ENCODE data around the gene GALNT9.
"Not testable (repeated sequence)": the region's sequence is repeated elsewhere in the genome, so short reads cannot be mapped to it uniquely, and the experiment has no call there.

The GALNT9 gene

DNA sequence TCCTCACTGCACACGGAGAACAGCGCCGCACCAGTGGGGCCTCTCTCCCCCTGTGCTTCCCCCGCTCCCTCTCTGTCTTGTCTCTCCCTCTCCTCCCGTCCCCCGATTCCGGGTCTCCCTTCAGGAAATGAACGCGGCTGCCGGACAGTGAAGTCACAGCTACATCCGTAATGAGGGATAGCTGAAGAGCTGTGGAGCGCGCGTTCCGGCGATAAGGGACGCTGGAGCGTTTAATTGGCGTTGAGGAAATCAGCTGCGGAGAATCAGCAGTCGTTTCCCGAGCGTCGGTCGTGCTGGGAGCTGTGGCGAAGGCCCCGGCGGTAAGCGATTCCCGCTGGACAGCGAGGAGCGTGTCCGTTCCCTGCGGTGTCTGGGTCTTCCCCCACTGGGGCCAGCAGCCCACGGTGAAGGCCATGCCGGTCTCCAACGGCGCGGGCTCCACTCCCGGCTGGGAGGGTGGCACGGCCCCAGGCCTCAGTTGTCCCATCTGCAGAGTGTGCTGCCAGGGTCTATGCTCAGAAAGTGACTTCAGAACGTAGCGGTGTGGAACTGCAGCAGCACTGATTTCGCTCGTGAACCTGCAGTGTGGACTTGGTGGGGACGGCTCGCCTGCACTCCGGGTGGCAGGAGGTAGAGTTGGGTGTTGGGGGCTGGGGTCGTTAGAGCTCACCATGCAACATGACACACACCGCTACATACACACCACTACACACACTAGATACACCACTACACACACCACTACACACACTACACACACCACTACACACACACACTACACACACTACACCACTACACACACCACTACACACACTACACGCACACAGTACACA lies 174.2 kb downstream of the GALNT9 start:
- Histone ChIP-seq H3K9me3 (ENCODE audit: control insufficient read depth in 1 of 2, low read length in 2 of 2) (no peaks in the 10 kb centered on the region), H3K36me3 (ENCODE audit: control insufficient read depth in 1 of 2, insufficient read depth in 2 of 2, low read length in 2 of 2) (peaks cover 13 to 34% of the 10 kb centered on the region in 2 donors)

DNA sequence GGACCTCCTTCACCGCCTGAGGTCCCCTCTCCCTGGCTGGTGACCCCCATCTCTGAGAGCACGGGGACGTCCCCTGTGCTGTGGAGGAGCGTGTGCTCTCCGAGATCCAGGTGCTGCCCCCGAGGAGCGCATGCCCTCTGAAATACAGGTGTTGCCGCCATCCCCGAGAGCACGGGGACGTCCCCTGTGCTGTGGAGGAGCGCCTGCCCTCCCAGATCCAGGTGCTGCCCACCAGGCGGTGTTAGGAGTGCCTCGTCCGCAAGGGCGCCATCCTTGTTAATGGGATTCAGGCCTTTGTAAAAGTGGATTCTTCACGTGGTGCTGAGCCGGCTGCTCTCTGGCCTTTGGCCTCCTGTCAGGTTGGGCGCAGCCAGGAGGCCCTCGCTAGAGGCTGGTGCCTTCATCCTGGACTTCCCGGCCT lies 175.0 kb downstream of the GALNT9 start:
- Histone ChIP-seq H3K9ac (ENCODE audit: low read depth in 1 of 2, low read length in 2 of 2) (peak overlapping the region in 1 of 2 donors; percentile 36), H3K27ac (ENCODE audit: low read depth, low read length) (no peak overlapping the region), H3K4me1 (ENCODE audit: control insufficient read depth in 1 of 2, insufficient read depth in 2 of 2, low read length in 2 of 2) (peaks cover 4 to 6% of the 10 kb centered on the region in 2 donors), H3K27me3 (ENCODE audit: control insufficient read depth in 1 of 2, insufficient read depth in 2 of 2, low read length in 2 of 2) (no peaks in the 10 kb centered on the region), H3K9me3 (ENCODE audit: control insufficient read depth in 1 of 2, low read length in 2 of 2) (no peaks in the 10 kb centered on the region), H3K4me3 (ENCODE audit: low read depth in 1 of 2, low read length in 2 of 2) (peak overlapping the region; percentile 50 to 57), H3K36me3 (ENCODE audit: control insufficient read depth in 1 of 2, insufficient read depth in 2 of 2, low read length in 2 of 2) (peaks cover 13 to 34% of the 10 kb centered on the region in 2 donors)

More for the DNA sequence above, 174.2 kb downstream of the GALNT9 start:
- peaks cover 4 to 6% of the 10 kb centered on the region in 2 donors for H3K4me1 ChIP-seq (ENCODE audit: control insufficient read depth in 1 of 2, insufficient read depth in 2 of 2, low read length in 2 of 2)
- no peaks in the 10 kb centered on the region for H3K27me3 ChIP-seq (ENCODE audit: control insufficient read depth in 1 of 2, insufficient read depth in 2 of 2, low read length in 2 of 2)
- no peak overlapping the region for H3K9ac ChIP-seq (ENCODE audit: low read depth in 1 of 2, low read length in 2 of 2)
- H3K27ac ChIP-seq (ENCODE audit: low read depth, low read length) = no peak overlapping the region
- H3K4me3 ChIP-seq (ENCODE audit: low read depth in 1 of 2, low read length in 2 of 2) = no peak overlapping the region

DNA sequence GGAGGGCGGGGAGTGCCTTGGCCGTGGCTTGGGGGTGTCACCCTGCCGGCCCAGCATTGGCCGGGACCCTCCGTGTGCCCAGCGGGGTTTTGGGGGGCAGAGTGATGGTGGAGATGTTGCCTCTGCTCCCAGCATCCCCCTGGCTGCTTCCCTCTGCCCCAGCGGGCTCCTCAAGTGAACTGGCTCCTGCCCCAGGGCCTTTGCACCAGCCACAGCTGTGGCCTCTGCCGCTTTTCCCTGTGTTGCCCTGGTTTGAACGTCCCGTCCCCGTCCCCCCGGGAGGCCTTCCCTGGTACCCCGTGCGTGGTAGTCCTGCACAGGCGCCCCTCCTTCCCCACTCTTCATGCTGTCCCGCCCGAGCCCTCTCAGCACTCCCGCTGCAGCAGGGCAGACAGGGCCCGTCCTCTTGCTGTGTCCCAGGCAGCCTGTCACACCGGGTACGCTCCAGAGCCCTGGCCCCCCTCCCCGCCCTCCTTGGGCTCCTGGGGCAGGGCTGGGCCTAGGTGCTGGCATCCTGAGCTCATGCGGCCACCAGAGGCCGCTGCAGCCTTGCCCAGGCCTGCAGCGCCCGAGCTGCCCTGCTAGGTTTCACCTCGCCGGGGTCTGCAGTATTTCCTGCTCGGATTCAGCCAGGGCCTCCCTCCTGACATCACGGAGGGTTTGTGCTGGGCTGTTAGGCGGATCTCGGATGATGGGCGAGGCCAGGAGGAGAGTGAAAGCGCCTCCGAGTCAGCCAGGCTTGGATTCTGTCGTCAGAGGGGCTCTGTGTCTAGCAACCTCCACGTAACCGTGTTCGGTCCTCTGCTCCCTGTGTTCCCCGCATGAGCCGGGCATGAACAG lies 175.7 kb downstream of the GALNT9 start:
- H3K27ac ChIP-seq (ENCODE audit: low read depth, low read length) = no peak overlapping the region
- H3K9me3 ChIP-seq (ENCODE audit: control insufficient read depth in 1 of 2, low read length in 2 of 2) = no peaks in the 10 kb centered on the region
- peak overlapping the region in 1 of 2 donors; percentile 36 for H3K9ac ChIP-seq (ENCODE audit: low read depth in 1 of 2, low read length in 2 of 2)
- H3K4me1 ChIP-seq (ENCODE audit: control insufficient read depth in 1 of 2, insufficient read depth in 2 of 2, low read length in 2 of 2) = peaks cover 4 to 6% of the 10 kb centered on the region in 2 donors
- H3K27me3 ChIP-seq (ENCODE audit: control insufficient read depth in 1 of 2, insufficient read depth in 2 of 2, low read length in 2 of 2) = no peaks in the 10 kb centered on the region
- H3K36me3 ChIP-seq (ENCODE audit: control insufficient read depth in 1 of 2, insufficient read depth in 2 of 2, low read length in 2 of 2) = peaks cover 13 to 34% of the 10 kb centered on the region in 2 donors
- H3K4me3 ChIP-seq (ENCODE audit: low read depth in 1 of 2, low read length in 2 of 2) = peak overlapping the region; percentile 50 to 57

DNA sequence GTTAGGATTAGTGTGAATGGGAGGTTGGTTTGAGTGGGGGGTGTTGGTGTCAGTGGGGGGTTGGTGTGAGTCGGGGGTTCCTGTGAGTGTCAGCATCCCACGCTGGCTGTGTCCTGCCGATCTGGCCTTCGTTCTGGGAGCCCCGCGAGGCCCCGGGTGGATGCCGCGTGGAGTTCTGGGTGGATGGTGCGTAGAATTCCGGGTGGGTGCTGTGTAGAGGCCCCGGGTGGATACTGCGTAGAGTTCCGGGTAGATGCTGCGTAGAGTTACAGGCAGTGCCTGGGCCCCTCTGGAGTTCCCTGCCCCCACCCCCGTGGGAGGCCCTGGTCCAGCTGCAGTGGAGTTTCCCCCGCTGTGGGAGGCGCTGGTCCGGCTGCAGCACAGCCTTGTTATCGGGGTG lies 176.4 kb downstream of the GALNT9 start:
- Histone ChIP-seq H3K27me3 (ENCODE audit: control insufficient read depth in 1 of 2, insufficient read depth in 2 of 2, low read length in 2 of 2) (no peaks in the 10 kb centered on the region), H3K9me3 (ENCODE audit: control insufficient read depth in 1 of 2, low read length in 2 of 2) (no peaks in the 10 kb centered on the region), H3K4me1 (ENCODE audit: control insufficient read depth in 1 of 2, insufficient read depth in 2 of 2, low read length in 2 of 2) (peaks cover 4 to 6% of the 10 kb centered on the region in 2 donors), H3K27ac (ENCODE audit: low read depth, low read length) (no peak overlapping the region), H3K36me3 (ENCODE audit: control insufficient read depth in 1 of 2, insufficient read depth in 2 of 2, low read length in 2 of 2) (peaks cover 12 to 32% of the 10 kb centered on the region in 2 donors), H3K9ac (ENCODE audit: low read depth in 1 of 2, low read length in 2 of 2) (no peak overlapping the region), H3K4me3 (ENCODE audit: low read depth in 1 of 2, low read length in 2 of 2) (no peak overlapping the region)

DNA sequence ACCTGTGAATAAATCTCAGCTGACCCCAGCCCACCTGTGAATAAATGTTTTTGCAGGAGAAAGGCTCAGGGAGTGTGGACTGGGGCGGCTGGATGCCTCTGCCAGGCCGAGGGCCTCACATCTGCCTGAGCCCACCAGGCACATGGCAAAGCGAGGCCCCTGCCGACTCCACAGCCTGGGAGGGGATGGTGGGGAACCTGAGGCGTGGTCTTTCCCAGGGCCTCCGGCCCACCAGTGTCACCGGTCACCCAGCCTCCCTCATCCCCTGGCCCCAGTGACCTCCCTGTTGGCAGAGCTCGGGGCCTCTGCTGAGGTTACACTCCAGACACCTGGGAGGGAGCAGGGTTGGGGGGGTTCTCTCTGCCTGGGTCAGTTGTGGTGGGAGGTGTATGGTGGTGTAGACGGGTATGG lies 177.0 kb downstream of the GALNT9 start:
- H3K27ac ChIP-seq (ENCODE audit: low read depth, low read length) = no peak overlapping the region
- H3K9me3 ChIP-seq (ENCODE audit: control insufficient read depth in 1 of 2, low read length in 2 of 2) = no peaks in the 10 kb centered on the region
- no peak overlapping the region for H3K4me3 ChIP-seq (ENCODE audit: low read depth in 1 of 2, low read length in 2 of 2)
- H3K36me3 ChIP-seq (ENCODE audit: control insufficient read depth in 1 of 2, insufficient read depth in 2 of 2, low read length in 2 of 2) = peaks cover 9 to 27% of the 10 kb centered on the region in 2 donors
- no peak overlapping the region for H3K9ac ChIP-seq (ENCODE audit: low read depth in 1 of 2, low read length in 2 of 2)
- no peaks in the 10 kb centered on the region for H3K27me3 ChIP-seq (ENCODE audit: control insufficient read depth in 1 of 2, insufficient read depth in 2 of 2, low read length in 2 of 2)
- H3K4me1 ChIP-seq (ENCODE audit: control insufficient read depth in 1 of 2, insufficient read depth in 2 of 2, low read length in 2 of 2) = peaks cover 4 to 6% of the 10 kb centered on the region in 2 donors

DNA sequence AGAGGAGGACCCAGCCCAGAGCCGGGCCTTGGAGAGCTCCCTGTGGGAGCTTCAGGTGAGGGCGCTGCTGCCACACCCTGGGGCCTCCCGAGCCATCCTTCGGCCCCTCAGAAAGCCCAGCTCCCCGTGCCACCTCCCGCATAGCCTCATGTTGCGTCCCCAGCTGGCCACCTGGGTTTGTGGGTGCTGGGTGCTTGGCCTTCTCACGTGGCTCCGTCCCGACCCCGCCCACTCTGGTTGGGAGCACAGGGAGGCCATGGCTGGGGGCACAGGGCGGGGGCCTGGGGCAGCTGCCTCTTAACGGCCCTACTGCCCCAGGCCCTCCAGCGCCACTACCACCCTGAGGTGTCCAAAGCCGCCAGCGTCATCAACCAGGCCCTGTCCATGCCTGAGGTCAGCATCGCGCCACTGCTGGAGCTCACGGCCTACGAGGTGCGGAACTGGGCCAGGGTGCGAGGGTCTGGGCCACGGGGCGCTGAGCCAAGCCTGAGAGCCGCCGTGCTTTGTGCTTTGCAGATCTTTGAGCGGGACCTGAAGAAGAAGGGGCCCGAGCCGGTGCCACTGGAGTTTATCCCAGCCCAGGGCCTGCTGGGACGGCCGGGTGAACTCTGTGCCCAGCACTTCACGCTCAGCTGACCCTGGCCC lies 177.5 kb downstream of the GALNT9 start:
- Histone ChIP-seq H3K36me3 (ENCODE audit: control insufficient read depth in 1 of 2, insufficient read depth in 2 of 2, low read length in 2 of 2) (peaks cover 4 to 22% of the 10 kb centered on the region in 2 donors), H3K27me3 (ENCODE audit: control insufficient read depth in 1 of 2, insufficient read depth in 2 of 2, low read length in 2 of 2) (no peaks in the 10 kb centered on the region), H3K9ac (ENCODE audit: low read depth in 1 of 2, low read length in 2 of 2) (no peak overlapping the region), H3K27ac (ENCODE audit: low read depth, low read length) (no peak overlapping the region), H3K4me1 (ENCODE audit: control insufficient read depth in 1 of 2, insufficient read depth in 2 of 2, low read length in 2 of 2) (peaks cover 4 to 6% of the 10 kb centered on the region in 2 donors), H3K4me3 (ENCODE audit: low read depth in 1 of 2, low read length in 2 of 2) (no peak overlapping the region), H3K9me3 (ENCODE audit: control insufficient read depth in 1 of 2, low read length in 2 of 2) (no peaks in the 10 kb centered on the region)

DNA sequence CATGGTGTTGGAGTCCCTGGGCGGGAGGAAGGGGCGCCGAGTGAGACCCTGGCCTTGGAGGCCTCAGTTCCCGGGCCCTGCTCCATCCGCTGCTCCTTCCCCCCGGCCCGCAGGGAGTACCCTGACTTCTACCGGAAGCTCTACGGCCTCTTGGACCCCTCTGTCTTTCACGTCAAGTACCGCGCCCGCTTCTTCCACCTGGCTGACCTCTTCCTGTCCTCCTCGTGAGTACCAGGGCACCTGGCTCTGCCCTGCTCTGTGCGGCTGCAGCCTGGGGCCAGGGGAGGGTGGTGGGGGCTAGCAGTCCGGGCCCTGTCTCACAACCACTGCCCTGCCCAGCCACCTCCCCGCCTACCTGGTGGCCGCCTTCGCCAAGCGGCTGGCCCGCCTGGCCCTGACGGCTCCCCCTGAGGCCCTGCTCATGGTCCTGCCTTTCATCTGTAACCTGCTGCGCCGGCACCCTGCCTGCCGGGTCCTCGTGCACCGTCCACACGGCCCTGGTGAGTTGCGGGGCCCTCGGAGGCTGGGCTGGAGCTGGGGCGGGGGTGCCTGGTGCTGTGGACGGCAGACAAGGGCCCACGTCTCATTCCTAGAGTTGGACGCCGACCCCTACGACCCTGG lies 178.1 kb downstream of the GALNT9 start:
- H3K9me3 ChIP-seq (ENCODE audit: control insufficient read depth in 1 of 2, low read length in 2 of 2) = no peaks in the 10 kb centered on the region
- peaks cover 4 to 6% of the 10 kb centered on the region in 2 donors for H3K4me1 ChIP-seq (ENCODE audit: control insufficient read depth in 1 of 2, insufficient read depth in 2 of 2, low read length in 2 of 2)
- no peak overlapping the region for H3K9ac ChIP-seq (ENCODE audit: low read depth in 1 of 2, low read length in 2 of 2)
- no peak overlapping the region for H3K27ac ChIP-seq (ENCODE audit: low read depth, low read length)
- H3K4me3 ChIP-seq (ENCODE audit: low read depth in 1 of 2, low read length in 2 of 2) = no peak overlapping the region
- peaks cover 0 to 18% of the 10 kb centered on the region in 2 donors for H3K36me3 ChIP-seq (ENCODE audit: control insufficient read depth in 1 of 2, insufficient read depth in 2 of 2, low read length in 2 of 2)
- no peaks in the 10 kb centered on the region for H3K27me3 ChIP-seq (ENCODE audit: control insufficient read depth in 1 of 2, insufficient read depth in 2 of 2, low read length in 2 of 2)

DNA sequence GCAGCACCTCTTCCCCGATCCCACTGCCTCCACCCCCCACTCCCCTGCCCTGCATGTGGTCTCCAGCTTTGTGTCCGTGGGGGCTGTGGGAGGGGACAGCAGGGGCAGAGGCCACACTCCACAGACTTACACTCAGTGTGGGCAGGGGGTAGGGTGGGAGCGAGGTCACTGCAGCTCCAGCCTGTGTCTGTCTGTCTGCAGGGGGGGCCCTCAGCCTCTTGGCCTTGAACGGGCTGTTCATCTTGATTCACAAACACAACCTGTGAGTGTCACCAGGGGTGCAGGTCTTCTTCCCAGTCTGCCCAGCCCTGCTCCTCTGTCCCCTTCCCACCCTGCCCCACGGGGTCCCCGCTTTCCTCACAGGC lies 178.6 kb downstream of the GALNT9 start:
- H3K27ac ChIP-seq (ENCODE audit: low read depth, low read length) = no peak overlapping the region
- no peaks in the 10 kb centered on the region for H3K9me3 ChIP-seq (ENCODE audit: control insufficient read depth in 1 of 2, low read length in 2 of 2)
- H3K4me3 ChIP-seq (ENCODE audit: low read depth in 1 of 2, low read length in 2 of 2) = no peak overlapping the region
- H3K9ac ChIP-seq (ENCODE audit: low read depth in 1 of 2, low read length in 2 of 2) = no peak overlapping the region
- H3K36me3 ChIP-seq (ENCODE audit: control insufficient read depth in 1 of 2, insufficient read depth in 2 of 2, low read length in 2 of 2) = peaks cover 0 to 16% of the 10 kb centered on the region in 2 donors
- peaks cover 4 to 6% of the 10 kb centered on the region in 2 donors for H3K4me1 ChIP-seq (ENCODE audit: control insufficient read depth in 1 of 2, insufficient read depth in 2 of 2, low read length in 2 of 2)
- H3K27me3 ChIP-seq (ENCODE audit: control insufficient read depth in 1 of 2, insufficient read depth in 2 of 2, low read length in 2 of 2) = no peaks in the 10 kb centered on the region

DNA sequence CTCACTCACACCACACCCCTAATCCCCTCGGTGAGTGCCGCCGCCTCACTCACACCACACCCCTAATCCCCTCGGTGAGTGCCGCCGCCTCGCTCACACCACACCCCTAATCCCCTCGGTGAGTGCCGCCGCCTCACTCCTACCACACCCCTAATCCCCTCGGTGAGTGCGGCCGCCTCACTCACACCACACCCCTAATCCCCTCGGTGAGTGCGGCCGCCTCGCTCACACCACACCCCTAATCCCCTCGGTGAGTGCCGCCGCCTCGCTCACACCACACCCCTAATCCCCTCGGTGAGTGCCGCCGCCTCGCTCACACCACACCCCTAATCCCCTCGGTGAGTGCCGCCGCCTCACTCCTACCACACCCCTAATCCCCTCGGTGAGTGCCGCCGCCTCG lies 179.9 kb downstream of the GALNT9 start:
- H3K4me3 ChIP-seq (ENCODE audit: low read depth in 1 of 2, low read length in 2 of 2); H3K27me3 ChIP-seq (ENCODE audit: control insufficient read depth in 1 of 2, insufficient read depth in 2 of 2, low read length in 2 of 2); H3K9ac ChIP-seq (ENCODE audit: low read depth in 1 of 2, low read length in 2 of 2); H3K9me3 ChIP-seq (ENCODE audit: control insufficient read depth in 1 of 2, low read length in 2 of 2); H3K27ac ChIP-seq (ENCODE audit: low read depth, low read length): not testable (repeated sequence)
- peaks cover 0 to 10% of the 10 kb centered on the region in 2 donors for H3K36me3 ChIP-seq (ENCODE audit: control insufficient read depth in 1 of 2, insufficient read depth in 2 of 2, low read length in 2 of 2)
- peaks cover 12 to 17% of the 10 kb centered on the region in 2 donors for H3K4me1 ChIP-seq (ENCODE audit: control insufficient read depth in 1 of 2, insufficient read depth in 2 of 2, low read length in 2 of 2)

Data from duodenal mucosa (tissue), 2 donors.